CD4-positive, alpha-beta T cell (primary cell): ENCODE data around the gene KCNH1. TPM values are rescaled to one million over a fixed set of nuclear protein-coding genes. Genes with fewer than 3 reads are reported as not detected.
"Not testable (repeated sequence)": the region's sequence is repeated elsewhere in the genome, so short reads cannot be mapped to it uniquely, and the experiment has no call there.

Experiments used
- ATAC-seq: fragments of 200-7000 bp; cut with Tn5 transposase; one replicate; pipeline ENCODE4 v1.10.0; 2022; ENCODE audit warnings: mild to moderate bottlenecking; ENCODE audit not compliant: poor library complexity
- CTCF ChIA-PET: fragments of 350-600 bp; sonication (Branson Sonifier 250); formaldehyde crosslinking; loops from one replicate; lab custom pipeline; 2021; ENCODE audit warnings: antibody characterized with exemption, inconsistent platforms; lab: Charles Lee
- POLR2A ChIA-PET: fragments of 350-600 bp; sonication (Branson Sonifier 250); formaldehyde crosslinking; loops from one replicate; lab custom pipeline; 2021; ENCODE audit warnings: antibody characterized with exemption, inconsistent platforms; lab: Charles Lee
- DNase-seq, 14 experiments: peaks; one replicate each; pipeline ENCODE4 v3.0.0-alpha.2; 2013 to 2020; ENCODE audit warnings: mixed read lengths in 2 of 14
- H3K27ac ChIP-seq, 2 donors: one replicate each; pipeline versions ENCODE4 v1.5.1 to v1.7.0; 2013; ENCODE audit warnings: low read length in 2 of 2, low read depth in 1 of 2, mild to moderate bottlenecking in 1 of 2
- H3K27me3 ChIP-seq, 2 experiments: 1 replicate in 1 of 2; 2 replicates in 1 of 2; pipeline versions ENCODE4 v1.6.1 to v1.7.0; 2013; ENCODE audit warnings: low read length in 2 of 2, control low read depth in 1 of 2, mild to moderate bottlenecking in 1 of 2, moderate library complexity in 1 of 2; ENCODE audit not compliant: insufficient read depth in 2 of 2, control insufficient read depth in 1 of 2
- H3K36me3 ChIP-seq: one replicate; pipeline ENCODE4 v1.6.1; 2013; ENCODE audit warnings: low read length, control low read depth; ENCODE audit not compliant: insufficient read depth
- H3K4me1 ChIP-seq: one replicate; pipeline ENCODE4 v1.6.1; 2013; ENCODE audit warnings: low read length, control low read depth; ENCODE audit not compliant: insufficient read depth
- H3K4me3 ChIP-seq: one replicate; pipeline ENCODE4 v1.5.1; 2013; ENCODE audit warnings: mild to moderate bottlenecking, low read length, moderate library complexity
- H3K9me3 ChIP-seq, 2 experiments: 1 replicate in 1 of 2; 2 replicates in 1 of 2; pipeline versions ENCODE4 v1.6.1 to v1.7.0; 2013; ENCODE audit warnings: low read length in 2 of 2, mild to moderate bottlenecking in 2 of 2, control low read depth in 1 of 2, moderate library complexity in 1 of 2; ENCODE audit not compliant: control insufficient read depth in 1 of 2, insufficient read depth in 1 of 2
- H3K27ac Mint-ChIP-seq: one replicate; pipeline ENCODE4 v1.8.0; 2020; ENCODE audit warnings: mixed read lengths
- H3K27me3 Mint-ChIP-seq: one replicate; pipeline ENCODE4 v1.8.0; 2021; ENCODE audit warnings: mixed read lengths
- H3K36me3 Mint-ChIP-seq: one replicate; pipeline ENCODE4 v1.8.0; 2021; ENCODE audit warnings: low read depth, mixed read lengths
- H3K4me1 Mint-ChIP-seq: one replicate; pipeline ENCODE4 v1.8.0; 2021; ENCODE audit warnings: low read depth, mixed read lengths
- H3K4me3 Mint-ChIP-seq: one replicate; pipeline ENCODE4 v1.8.0; 2020; ENCODE audit warnings: mild to moderate bottlenecking, mixed read lengths
- H3K9me3 Mint-ChIP-seq: one replicate; pipeline ENCODE4 v1.8.0; 2020; ENCODE audit warnings: mixed read lengths
- intact Hi-C, 2 experiments: fragments of 100-400 bp; cut with DNase I in 1 of 2; cut with micrococcal nuclease in 1 of 2; formaldehyde crosslinking; loops; one replicate each; pipeline versions ENCODE4 v1.15.1 to v1.9.0; 2023 to 2025; cut with DNase I, micrococcal nuclease
- total RNA-seq, 174 experiments: library from RNA in 2 of 174; stranded (reverse) in 2 of 174; gene quantifications; one replicate each; pipeline ENCODE4 v1.2.3 and lab custom pipeline; 2021 to 2026
- TF ChIP-seq, protein P1 (sequence below): fragments of 200-600 bp; IDR thresholded peaks from one replicate; pipeline ENCODE4 v1.8.0; 2022; ENCODE audit warnings: antibody characterized with exemption, mild to moderate bottlenecking

The KCNH1 gene
- total RNA-seq, 2 experiments from 2014 or later = not detected

- Mint-ChIP-seq H3K36me3 (no peaks in the 10 kb centered on the region), H3K27me3 (peaks cover 18% of the 10 kb centered on the region), H3K27ac (no peak overlapping the region), H3K4me1 (no peaks in the 10 kb centered on the region), H3K9me3 (no peaks in the 10 kb centered on the region), H3K4me3 (no peak overlapping the region)
- ChIA-PET CTCF (no interaction called here), POLR2A (interaction anchor here (0.5 kb wide), 1 partner anchor 203 kb away, joined by 4 read pairs; no protein-coding TSS in a partner anchor)
- intact Hi-C loops = no loop called here
- Histone ChIP-seq H3K4me1 (no peaks in the 10 kb centered on the region), H3K27me3 (no peaks in the 10 kb centered on the region), H3K36me3 (no peaks in the 10 kb centered on the region), H3K9me3 (no peaks in the 10 kb centered on the region), H3K4me3 (no peak overlapping the region), H3K27ac (no peak overlapping the region)
- ATAC-seq = no peak
- TF ChIP-seq, protein P1, sequence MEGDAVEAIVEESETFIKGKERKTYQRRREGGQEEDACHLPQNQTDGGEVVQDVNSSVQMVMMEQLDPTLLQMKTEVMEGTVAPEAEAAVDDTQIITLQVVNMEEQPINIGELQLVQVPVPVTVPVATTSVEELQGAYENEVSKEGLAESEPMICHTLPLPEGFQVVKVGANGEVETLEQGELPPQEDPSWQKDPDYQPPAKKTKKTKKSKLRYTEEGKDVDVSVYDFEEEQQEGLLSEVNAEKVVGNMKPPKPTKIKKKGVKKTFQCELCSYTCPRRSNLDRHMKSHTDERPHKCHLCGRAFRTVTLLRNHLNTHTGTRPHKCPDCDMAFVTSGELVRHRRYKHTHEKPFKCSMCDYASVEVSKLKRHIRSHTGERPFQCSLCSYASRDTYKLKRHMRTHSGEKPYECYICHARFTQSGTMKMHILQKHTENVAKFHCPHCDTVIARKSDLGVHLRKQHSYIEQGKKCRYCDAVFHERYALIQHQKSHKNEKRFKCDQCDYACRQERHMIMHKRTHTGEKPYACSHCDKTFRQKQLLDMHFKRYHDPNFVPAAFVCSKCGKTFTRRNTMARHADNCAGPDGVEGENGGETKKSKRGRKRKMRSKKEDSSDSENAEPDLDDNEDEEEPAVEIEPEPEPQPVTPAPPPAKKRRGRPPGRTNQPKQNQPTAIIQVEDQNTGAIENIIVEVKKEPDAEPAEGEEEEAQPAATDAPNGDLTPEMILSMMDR = no peak
- DNase-seq = no peak
These were observed 67.1 kb downstream of the KCNH1 start for GRCh38 chr1:211066781-211067384.

DNA sequence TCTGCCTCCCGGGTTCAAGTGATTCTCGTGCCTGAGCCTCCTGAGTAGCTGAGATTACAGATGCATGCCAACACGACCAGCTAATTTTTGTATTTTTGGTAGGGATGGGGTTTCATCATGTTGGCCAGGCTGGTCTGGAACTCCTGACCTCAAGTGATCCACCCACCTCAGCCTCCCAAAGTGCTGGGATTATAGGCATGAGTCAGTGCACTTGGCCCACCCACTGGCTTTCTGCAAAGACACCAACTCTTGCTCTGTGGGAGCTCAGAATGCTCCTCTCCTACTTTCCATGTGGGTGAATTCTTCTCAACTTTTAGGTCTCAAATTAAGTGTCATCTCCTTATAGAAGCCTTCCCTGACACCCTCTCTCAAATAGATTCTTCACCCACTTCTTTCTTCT lies 92.1 kb downstream of the KCNH1 start:
- H3K36me3 Mint-ChIP-seq, H3K4me3 Mint-ChIP-seq, CTCF ChIA-PET, H3K27ac ChIP-seq, H3K4me1 ChIP-seq, H3K27me3 ChIP-seq, POLR2A ChIA-PET, H3K4me3 ChIP-seq, H3K9me3 Mint-ChIP-seq, DNase-seq, ATAC-seq, H3K27ac Mint-ChIP-seq, H3K9me3 ChIP-seq, intact Hi-C loops, H3K36me3 ChIP-seq, H3K4me1 Mint-ChIP-seq: not testable (repeated sequence)
- H3K27me3 Mint-ChIP-seq = peaks cover 28% of the 10 kb centered on the region

DNA sequence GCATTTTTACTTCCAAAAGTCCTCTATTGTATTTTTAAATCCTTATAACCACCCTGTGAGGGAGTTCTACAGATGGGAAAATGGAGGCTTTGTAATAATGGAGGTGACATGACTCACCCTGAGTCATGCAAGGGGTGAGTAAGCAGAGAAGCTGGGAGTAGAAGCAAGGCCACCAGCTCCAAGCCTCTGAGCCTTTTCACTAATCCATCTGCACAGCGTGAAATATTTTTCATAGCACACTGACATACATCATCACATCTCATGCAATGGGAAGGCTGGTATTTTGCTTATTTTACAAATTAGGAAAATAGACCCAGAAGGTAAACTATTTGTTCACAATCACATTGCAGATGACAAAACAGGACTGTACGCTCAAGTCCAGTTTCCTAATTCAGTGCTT lies 96.9 kb downstream of the KCNH1 start:
- H3K9me3 Mint-ChIP-seq = peaks cover 2% of the 10 kb centered on the region
- intact Hi-C loops = no loop called here

More for the DNA sequence above, 96.9 kb downstream of the KCNH1 start:
- peaks cover 6% of the 10 kb centered on the region for H3K27me3 Mint-ChIP-seq
- TF ChIP-seq, protein P1 = no peak
- ATAC-seq = no peak
- Histone ChIP-seq H3K27ac (no peak overlapping the region), H3K36me3 (no peaks in the 10 kb centered on the region), H3K27me3 (peaks cover 0 to 4% of the 10 kb centered on the region in 2 experiments), H3K4me1 (no peaks in the 10 kb centered on the region), H3K9me3 (no peaks in the 10 kb centered on the region), H3K4me3 (no peak overlapping the region)
- H3K4me3 Mint-ChIP-seq = no peak overlapping the region
- CTCF ChIA-PET = no interaction called here
- H3K4me1 Mint-ChIP-seq = no peaks in the 10 kb centered on the region
- H3K36me3 Mint-ChIP-seq = no peaks in the 10 kb centered on the region
- no peak overlapping the region for H3K27ac Mint-ChIP-seq
- POLR2A ChIA-PET = no interaction called here
- no peak for DNase-seq
